ENCODE results near the gene CORO7.

The CORO7 gene

DNA sequence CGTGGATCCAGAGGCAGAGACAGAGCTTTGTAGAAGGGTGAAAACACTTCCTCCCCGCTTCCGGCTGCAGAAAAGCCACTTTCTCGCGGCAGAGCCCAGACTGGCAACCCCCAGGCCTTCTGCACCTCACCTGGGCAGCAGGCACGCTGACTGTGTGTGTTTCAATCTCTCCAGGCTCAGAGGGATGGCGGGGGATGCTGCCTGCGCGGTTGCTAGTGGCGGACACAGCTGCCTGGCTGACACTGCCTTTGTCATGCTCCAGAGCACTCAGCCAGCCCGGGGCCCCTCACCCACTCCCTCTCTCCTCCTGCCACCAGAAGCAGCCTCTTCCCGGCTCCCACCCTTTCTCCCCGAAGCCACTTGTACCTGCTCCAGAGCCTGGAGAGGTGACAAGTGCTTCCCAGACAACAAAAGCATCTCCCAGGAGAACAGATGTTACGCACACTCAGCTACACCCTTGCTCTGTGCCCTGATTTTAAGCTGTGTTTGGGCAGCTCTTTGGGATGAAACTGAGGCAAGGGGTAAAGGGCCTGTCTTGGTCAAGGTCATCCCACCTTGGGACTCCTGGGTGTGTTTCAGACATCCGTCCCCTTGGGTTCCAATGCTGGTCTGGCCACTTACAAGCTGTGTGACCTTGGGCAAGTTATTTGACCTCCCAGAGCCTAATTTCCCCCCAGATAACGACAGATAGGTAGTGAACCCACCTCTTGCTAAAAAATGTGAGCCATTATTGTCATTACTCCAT, 109.8 kb downstream of the CORO7 start:
- DNase-seq (ENCODE audit: low read depth in 2 of 2): peak in 1 of 2 donors; percentile 38

All from stimulated activated CD8-positive, alpha-beta memory T cell treated with anti-CD3 and anti-CD28 coated beads, Interleukin-7, amount 100 ng/mL, for 4 hours (primary cell).